Duodenal mucosa (tissue), 2 donors: ENCODE data around the gene CNTN1.

ENCODE experiments used
- H3K27ac ChIP-seq: one replicate; pipeline ENCODE4 v1.7.0; 2013; ENCODE audit warnings: low read depth, low read length
- H3K27me3 ChIP-seq, 2 donors: one replicate each; pipeline ENCODE4 v1.7.0; 2013; ENCODE audit warnings: low read length in 2 of 2, control low read depth in 1 of 2; ENCODE audit not compliant: insufficient read depth in 2 of 2, control insufficient read depth in 1 of 2
- H3K36me3 ChIP-seq, 2 donors: one replicate each; pipeline ENCODE4 v1.7.0; 2013; ENCODE audit warnings: low read length in 2 of 2, control low read depth in 1 of 2; ENCODE audit not compliant: insufficient read depth in 2 of 2, control insufficient read depth in 1 of 2
- H3K4me1 ChIP-seq, 2 donors: one replicate each; pipeline ENCODE4 v1.7.0; 2013; ENCODE audit warnings: low read length in 2 of 2, control low read depth in 1 of 2; ENCODE audit not compliant: insufficient read depth in 2 of 2, control insufficient read depth in 1 of 2
- H3K4me3 ChIP-seq, 2 donors: one replicate each; pipeline ENCODE4 v1.7.0; 2013; ENCODE audit warnings: low read length in 2 of 2, low read depth in 1 of 2
- H3K9ac ChIP-seq, 2 donors: one replicate each; pipeline ENCODE4 v1.7.0; 2013; ENCODE audit warnings: low read length in 2 of 2, low read depth in 1 of 2
- H3K9me3 ChIP-seq, 2 donors: one replicate each; pipeline ENCODE4 v1.7.0; 2013; ENCODE audit warnings: low read length in 2 of 2, control low read depth in 1 of 2; ENCODE audit not compliant: control insufficient read depth in 1 of 2

Gene CNTN1

GRCh38 chr12:40874868-40875267 is 182.6 kb downstream of the CNTN1 start:
- no peaks in the 10 kb centered on the region for H3K27me3 ChIP-seq

GRCh38 chr12:40889329-40889728 is 197.1 kb downstream of the CNTN1 start:
- H3K4me3 ChIP-seq, result no peak overlapping the region
- H3K9me3 ChIP-seq, result no peaks in the 10 kb centered on the region
- H3K36me3 ChIP-seq, result no peaks in the 10 kb centered on the region
- H3K27ac ChIP-seq, result no peak overlapping the region
- no peaks in the 10 kb centered on the region for H3K27me3 ChIP-seq
- H3K9ac ChIP-seq, result no peak overlapping the region
- no peaks in the 10 kb centered on the region for H3K4me1 ChIP-seq

More at GRCh38 chr12:40874868-40875267, 182.6 kb downstream of the CNTN1 start:
- Histone ChIP-seq H3K4me1 (no peaks in the 10 kb centered on the region), H3K27ac (no peak overlapping the region), H3K9me3 (no peaks in the 10 kb centered on the region), H3K9ac (no peak overlapping the region), H3K4me3 (no peak overlapping the region), H3K36me3 (no peaks in the 10 kb centered on the region)

GRCh38 chr12:40892528-40892927 is 200.3 kb downstream of the CNTN1 start:
- H3K4me1 ChIP-seq, result no peaks in the 10 kb centered on the region
- H3K9ac ChIP-seq, result no peak overlapping the region
- H3K36me3 ChIP-seq, result no peaks in the 10 kb centered on the region
- H3K4me3 ChIP-seq, result no peak overlapping the region
- no peak overlapping the region for H3K27ac ChIP-seq
- no peaks in the 10 kb centered on the region for H3K27me3 ChIP-seq
- H3K9me3 ChIP-seq, result no peaks in the 10 kb centered on the region

- Histone ChIP-seq H3K4me1 (no peaks in the 10 kb centered on the region), H3K27me3 (no peaks in the 10 kb centered on the region), H3K27ac (no peak overlapping the region), H3K9me3 (no peaks in the 10 kb centered on the region), H3K4me3 (no peak overlapping the region), H3K36me3 (no peaks in the 10 kb centered on the region), H3K9ac (no peak overlapping the region)
These were observed 206.3 kb downstream of the CNTN1 start for GRCh38 chr12:40898505-40898904.

GRCh38 chr12:40903040-40903439 is 210.8 kb downstream of the CNTN1 start:
- Histone ChIP-seq H3K9me3 (no peaks in the 10 kb centered on the region), H3K27ac (no peak overlapping the region), H3K4me1 (no peaks in the 10 kb centered on the region), H3K36me3 (no peaks in the 10 kb centered on the region), H3K4me3 (no peak overlapping the region), H3K27me3 (no peaks in the 10 kb centered on the region), H3K9ac (no peak overlapping the region)

- Histone ChIP-seq H3K27me3 (no peaks in the 10 kb centered on the region), H3K27ac (no peak overlapping the region), H3K36me3 (no peaks in the 10 kb centered on the region), H3K9ac (no peak overlapping the region), H3K9me3 (no peaks in the 10 kb centered on the region), H3K4me1 (no peaks in the 10 kb centered on the region), H3K4me3 (no peak overlapping the region)
These were observed 214.9 kb downstream of the CNTN1 start for GRCh38 chr12:40907115-40907527.

- Histone ChIP-seq H3K9me3 (no peaks in the 10 kb centered on the region), H3K9ac (no peak overlapping the region), H3K27ac (no peak overlapping the region), H3K27me3 (no peaks in the 10 kb centered on the region), H3K4me3 (no peak overlapping the region), H3K36me3 (no peaks in the 10 kb centered on the region), H3K4me1 (no peaks in the 10 kb centered on the region)
These were observed 219.4 kb downstream of the CNTN1 start for GRCh38 chr12:40911676-40912075.

- Histone ChIP-seq H3K4me3 (no peak overlapping the region), H3K27ac (no peak overlapping the region), H3K27me3 (no peaks in the 10 kb centered on the region), H3K9ac (no peak overlapping the region), H3K9me3 (no peaks in the 10 kb centered on the region), H3K36me3 (no peaks in the 10 kb centered on the region), H3K4me1 (no peaks in the 10 kb centered on the region)
These were observed 222.9 kb downstream of the CNTN1 start for GRCh38 chr12:40915172-40915571.

- H3K9ac ChIP-seq, result no peak overlapping the region
- no peak overlapping the region for H3K27ac ChIP-seq
- H3K4me3 ChIP-seq, result no peak overlapping the region
- no peaks in the 10 kb centered on the region for H3K9me3 ChIP-seq
- no peaks in the 10 kb centered on the region for H3K27me3 ChIP-seq
- no peaks in the 10 kb centered on the region for H3K4me1 ChIP-seq
- H3K36me3 ChIP-seq, result no peaks in the 10 kb centered on the region
These were observed 225.3 kb downstream of the CNTN1 start for GRCh38 chr12:40917561-40917960.

- Histone ChIP-seq H3K4me3 (no peak overlapping the region), H3K9ac (no peak overlapping the region), H3K27ac (no peak overlapping the region), H3K27me3 (no peaks in the 10 kb centered on the region), H3K36me3 (no peaks in the 10 kb centered on the region), H3K9me3 (no peaks in the 10 kb centered on the region), H3K4me1 (no peaks in the 10 kb centered on the region)
These were observed 229.4 kb downstream of the CNTN1 start for GRCh38 chr12:40921563-40922163.

- no peaks in the 10 kb centered on the region for H3K4me1 ChIP-seq
- H3K36me3 ChIP-seq, result no peaks in the 10 kb centered on the region
- no peak overlapping the region for H3K4me3 ChIP-seq
- H3K27ac ChIP-seq, result no peak overlapping the region
- no peaks in the 10 kb centered on the region for H3K9me3 ChIP-seq
- no peak overlapping the region for H3K9ac ChIP-seq
- H3K27me3 ChIP-seq, result no peaks in the 10 kb centered on the region
These were observed 245.7 kb downstream of the CNTN1 start for GRCh38 chr12:40937891-40938290.
